H1 (cell line): Measurements from ENCODE around the gene LRRC49. TPM values are rescaled to one million over a fixed set of nuclear protein-coding genes. Genes with fewer than 3 reads are reported as not detected.

Experiments used
- CHD2 ChIP-seq: IDR thresholded peaks from 2 replicates; pipeline ENCODE4 v1.6.1; 2012; ENCODE audit warnings: low read length, improper control_type of control experiment
- CREB1 ChIP-seq: IDR thresholded peaks from 2 replicates; pipeline ENCODE4 v1.6.1; 2012; ENCODE audit warnings: inconsistent platforms
- KDM1A ChIP-seq: fragments of 200-600, 300-600 bp; sonication (generic); IDR thresholded peaks from 2 replicates; pipeline ENCODE4 v1.7.1; 2016; ENCODE audit warnings: mild to moderate bottlenecking, low read length, borderline replicate concordance
- PHF8 ChIP-seq: fragments of 200-600 bp; sonication (generic); conservative IDR thresholded peaks from 2 replicates; pipeline ENCODE4 v1.7.1; 2012; ENCODE audit warnings: low read depth, mild to moderate bottlenecking, inconsistent platforms, low read length, moderate library complexity
- RFX5 ChIP-seq: IDR thresholded peaks from 2 replicates; pipeline ENCODE4 v1.6.1; 2011; ENCODE audit warnings: low read depth, low read length, improper control_type of control experiment, borderline replicate concordance
- RNF2 ChIP-seq: fragments of 200-900, 300-1000 bp; sonication (generic); IDR thresholded peaks from 2 replicates; pipeline ENCODE4 v1.7.1; 2016; ENCODE audit warnings: borderline replicate concordance, low read depth, mild to moderate bottlenecking, antibody characterized with exemption, low read length; ENCODE audit not compliant: poor library complexity, severe bottlenecking; ENCODE audit errors: missing control alignments
- SAP30 ChIP-seq: fragments of 300-600 bp; sonication (generic); IDR thresholded peaks from 2 replicates; pipeline ENCODE4 v1.7.1; 2012; ENCODE audit warnings: low read length, moderate library complexity, mild to moderate bottlenecking, inconsistent platforms; ENCODE audit not compliant: insufficient read depth, insufficient replicate concordance
- SIX5 ChIP-seq: IDR thresholded peaks from 2 replicates; pipeline ENCODE4 v1.6.1; 2011; ENCODE audit warnings: mild to moderate bottlenecking, low read depth, low read length
- TEAD4 ChIP-seq: IDR thresholded peaks from 2 replicates; pipeline ENCODE4 v1.6.1; 2012; ENCODE audit warnings: low read depth, low read length, inconsistent platforms, mixed read lengths
- polyA plus RNA-seq, 7 experiments: library from polyadenylated mRNA; depleted of rRNA in 3 of 7; stranded (reverse) in 5 of 7; unstranded in 2 of 7; fragments of >200 nt in 5 of 7; fragments of 200-250 nt in 2 of 7; gene quantifications; 1 replicate in 5 of 7; 2 replicates in 1 of 7; 4 replicates in 1 of 7; pipeline versions ENCODE4 v1.2.1 to v1.2.3, GENCODE V29; 2011 to 2013; ENCODE audit warnings: missing spikeins in 2 of 7, mixed read lengths in 2 of 7
- total RNA-seq: library from RNA; stranded (reverse); fragmentation: NEBNext Ultra II Directional; extraction: Animal tissue kit (Norgen Biotek cat#: 25700); gene quantifications from 2 replicates; pipeline ENCODE4 v1.2.1, GENCODE V29; 2021
- TF ChIP-seq, protein P1 (sequence below): fragments of 300-600 bp; sonication (generic); IDR thresholded peaks from 2 replicates; pipeline ENCODE4 v1.7.1; 2012; ENCODE audit warnings: low read length, moderate library complexity, mild to moderate bottlenecking, inconsistent platforms; ENCODE audit not compliant: insufficient replicate concordance
- TF ChIP-seq, protein P2 (sequence below): IDR thresholded peaks from 2 replicates; pipeline ENCODE4 v1.6.1; 2011; ENCODE audit warnings: low read length, improper control_type of control experiment

LRRC49 gene
- total and polyA plus RNA-seq, 2 of the 8 experiments (the other 6 are each of a cell fraction or from before 2014, with no cell fraction given): 5.0 to 10.4 TPM

DNA sequence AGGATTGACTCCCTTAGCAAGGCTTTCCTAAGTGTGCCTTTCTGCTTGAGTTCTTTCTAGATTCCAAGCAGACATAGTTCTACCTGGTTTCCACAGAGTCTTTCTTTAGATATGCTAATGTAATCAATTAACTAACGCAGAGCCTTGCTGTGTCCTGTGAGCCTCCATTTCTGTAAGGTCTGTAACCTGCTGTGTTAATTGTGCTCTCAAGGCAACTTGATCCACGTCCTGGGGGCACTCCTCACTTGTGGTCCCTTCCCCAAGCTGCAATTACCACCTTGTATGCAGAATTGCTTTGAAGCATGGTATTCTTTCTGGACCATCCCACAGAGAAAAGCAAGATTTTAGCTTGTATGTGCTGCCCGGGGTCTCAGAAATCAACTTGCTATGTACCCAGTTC is 193.2 kb downstream of the LRRC49 start (continued):
- TF ChIP-seq, protein P1, sequence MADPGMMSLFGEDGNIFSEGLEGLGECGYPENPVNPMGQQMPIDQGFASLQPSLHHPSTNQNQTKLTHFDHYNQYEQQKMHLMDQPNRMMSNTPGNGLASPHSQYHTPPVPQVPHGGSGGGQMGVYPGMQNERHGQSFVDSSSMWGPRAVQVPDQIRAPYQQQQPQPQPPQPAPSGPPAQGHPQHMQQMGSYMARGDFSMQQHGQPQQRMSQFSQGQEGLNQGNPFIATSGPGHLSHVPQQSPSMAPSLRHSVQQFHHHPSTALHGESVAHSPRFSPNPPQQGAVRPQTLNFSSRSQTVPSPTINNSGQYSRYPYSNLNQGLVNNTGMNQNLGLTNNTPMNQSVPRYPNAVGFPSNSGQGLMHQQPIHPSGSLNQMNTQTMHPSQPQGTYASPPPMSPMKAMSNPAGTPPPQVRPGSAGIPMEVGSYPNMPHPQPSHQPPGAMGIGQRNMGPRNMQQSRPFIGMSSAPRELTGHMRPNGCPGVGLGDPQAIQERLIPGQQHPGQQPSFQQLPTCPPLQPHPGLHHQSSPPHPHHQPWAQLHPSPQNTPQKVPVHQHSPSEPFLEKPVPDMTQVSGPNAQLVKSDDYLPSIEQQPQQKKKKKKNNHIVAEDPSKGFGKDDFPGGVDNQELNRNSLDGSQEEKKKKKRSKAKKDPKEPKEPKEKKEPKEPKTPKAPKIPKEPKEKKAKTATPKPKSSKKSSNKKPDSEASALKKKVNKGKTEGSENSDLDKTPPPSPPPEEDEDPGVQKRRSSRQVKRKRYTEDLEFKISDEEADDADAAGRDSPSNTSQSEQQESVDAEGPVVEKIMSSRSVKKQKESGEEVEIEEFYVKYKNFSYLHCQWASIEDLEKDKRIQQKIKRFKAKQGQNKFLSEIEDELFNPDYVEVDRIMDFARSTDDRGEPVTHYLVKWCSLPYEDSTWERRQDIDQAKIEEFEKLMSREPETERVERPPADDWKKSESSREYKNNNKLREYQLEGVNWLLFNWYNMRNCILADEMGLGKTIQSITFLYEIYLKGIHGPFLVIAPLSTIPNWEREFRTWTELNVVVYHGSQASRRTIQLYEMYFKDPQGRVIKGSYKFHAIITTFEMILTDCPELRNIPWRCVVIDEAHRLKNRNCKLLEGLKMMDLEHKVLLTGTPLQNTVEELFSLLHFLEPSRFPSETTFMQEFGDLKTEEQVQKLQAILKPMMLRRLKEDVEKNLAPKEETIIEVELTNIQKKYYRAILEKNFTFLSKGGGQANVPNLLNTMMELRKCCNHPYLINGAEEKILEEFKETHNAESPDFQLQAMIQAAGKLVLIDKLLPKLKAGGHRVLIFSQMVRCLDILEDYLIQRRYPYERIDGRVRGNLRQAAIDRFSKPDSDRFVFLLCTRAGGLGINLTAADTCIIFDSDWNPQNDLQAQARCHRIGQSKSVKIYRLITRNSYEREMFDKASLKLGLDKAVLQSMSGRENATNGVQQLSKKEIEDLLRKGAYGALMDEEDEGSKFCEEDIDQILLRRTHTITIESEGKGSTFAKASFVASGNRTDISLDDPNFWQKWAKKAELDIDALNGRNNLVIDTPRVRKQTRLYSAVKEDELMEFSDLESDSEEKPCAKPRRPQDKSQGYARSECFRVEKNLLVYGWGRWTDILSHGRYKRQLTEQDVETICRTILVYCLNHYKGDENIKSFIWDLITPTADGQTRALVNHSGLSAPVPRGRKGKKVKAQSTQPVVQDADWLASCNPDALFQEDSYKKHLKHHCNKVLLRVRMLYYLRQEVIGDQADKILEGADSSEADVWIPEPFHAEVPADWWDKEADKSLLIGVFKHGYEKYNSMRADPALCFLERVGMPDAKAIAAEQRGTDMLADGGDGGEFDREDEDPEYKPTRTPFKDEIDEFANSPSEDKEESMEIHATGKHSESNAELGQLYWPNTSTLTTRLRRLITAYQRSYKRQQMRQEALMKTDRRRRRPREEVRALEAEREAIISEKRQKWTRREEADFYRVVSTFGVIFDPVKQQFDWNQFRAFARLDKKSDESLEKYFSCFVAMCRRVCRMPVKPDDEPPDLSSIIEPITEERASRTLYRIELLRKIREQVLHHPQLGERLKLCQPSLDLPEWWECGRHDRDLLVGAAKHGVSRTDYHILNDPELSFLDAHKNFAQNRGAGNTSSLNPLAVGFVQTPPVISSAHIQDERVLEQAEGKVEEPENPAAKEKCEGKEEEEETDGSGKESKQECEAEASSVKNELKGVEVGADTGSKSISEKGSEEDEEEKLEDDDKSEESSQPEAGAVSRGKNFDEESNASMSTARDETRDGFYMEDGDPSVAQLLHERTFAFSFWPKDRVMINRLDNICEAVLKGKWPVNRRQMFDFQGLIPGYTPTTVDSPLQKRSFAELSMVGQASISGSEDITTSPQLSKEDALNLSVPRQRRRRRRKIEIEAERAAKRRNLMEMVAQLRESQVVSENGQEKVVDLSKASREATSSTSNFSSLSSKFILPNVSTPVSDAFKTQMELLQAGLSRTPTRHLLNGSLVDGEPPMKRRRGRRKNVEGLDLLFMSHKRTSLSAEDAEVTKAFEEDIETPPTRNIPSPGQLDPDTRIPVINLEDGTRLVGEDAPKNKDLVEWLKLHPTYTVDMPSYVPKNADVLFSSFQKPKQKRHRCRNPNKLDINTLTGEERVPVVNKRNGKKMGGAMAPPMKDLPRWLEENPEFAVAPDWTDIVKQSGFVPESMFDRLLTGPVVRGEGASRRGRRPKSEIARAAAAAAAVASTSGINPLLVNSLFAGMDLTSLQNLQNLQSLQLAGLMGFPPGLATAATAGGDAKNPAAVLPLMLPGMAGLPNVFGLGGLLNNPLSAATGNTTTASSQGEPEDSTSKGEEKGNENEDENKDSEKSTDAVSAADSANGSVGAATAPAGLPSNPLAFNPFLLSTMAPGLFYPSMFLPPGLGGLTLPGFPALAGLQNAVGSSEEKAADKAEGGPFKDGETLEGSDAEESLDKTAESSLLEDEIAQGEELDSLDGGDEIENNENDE: no peak
- no peak for TF ChIP-seq PHF8
- no peak for TF ChIP-seq CHD2
- no peak for TF ChIP-seq KDM1A
- no peak for TF ChIP-seq RFX5
- TF ChIP-seq, protein P2, sequence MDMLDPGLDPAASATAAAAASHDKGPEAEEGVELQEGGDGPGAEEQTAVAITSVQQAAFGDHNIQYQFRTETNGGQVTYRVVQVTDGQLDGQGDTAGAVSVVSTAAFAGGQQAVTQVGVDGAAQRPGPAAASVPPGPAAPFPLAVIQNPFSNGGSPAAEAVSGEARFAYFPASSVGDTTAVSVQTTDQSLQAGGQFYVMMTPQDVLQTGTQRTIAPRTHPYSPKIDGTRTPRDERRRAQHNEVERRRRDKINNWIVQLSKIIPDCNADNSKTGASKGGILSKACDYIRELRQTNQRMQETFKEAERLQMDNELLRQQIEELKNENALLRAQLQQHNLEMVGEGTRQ: no peak
- no peak for TF ChIP-seq SIX5
- no peak for TF ChIP-seq RNF2
- TF ChIP-seq SAP30: no peak
- no peak for TF ChIP-seq CREB1
- TF ChIP-seq TEAD4: peak; percentile 59; the same call in 1 of the 2 replicates
